Glomerular visceral epithelial cell (primary cell): ENCODE measurements around the gene HS3ST5.
A peak's percentile ranks its signal among the peaks of the same experiment; 100 is the strongest.
"Not testable (repeated sequence)": the region's sequence is repeated elsewhere in the genome, so short reads cannot be mapped to it uniquely, and the experiment has no call there.

Source experiments
- DNase-seq: peaks from one replicate; pipeline ENCODE4 v3.0.0-alpha.2; 2016; ENCODE audit errors: extremely low spot score

HS3ST5 gene

DNA sequence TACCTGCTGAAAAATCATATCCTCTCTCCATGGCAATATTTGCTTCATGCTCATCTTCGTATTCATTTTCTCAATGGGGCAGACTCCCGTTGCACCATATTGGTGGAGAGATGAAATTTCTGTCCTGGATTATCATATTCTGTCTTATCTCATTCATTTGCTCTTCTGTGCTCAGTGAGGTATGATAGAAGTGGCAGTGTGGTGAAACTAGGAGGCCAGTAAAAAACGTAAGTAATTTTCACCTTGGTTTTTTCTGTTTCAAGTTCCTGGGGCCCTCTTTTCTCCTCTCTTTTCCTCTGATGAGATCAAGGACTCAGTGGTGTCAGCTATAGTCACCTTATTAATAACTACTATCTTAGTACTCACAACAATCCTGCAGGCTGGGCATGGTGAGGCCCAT, 189.4 kb downstream of the HS3ST5 start:
- DNase-seq: no peak

DNA sequence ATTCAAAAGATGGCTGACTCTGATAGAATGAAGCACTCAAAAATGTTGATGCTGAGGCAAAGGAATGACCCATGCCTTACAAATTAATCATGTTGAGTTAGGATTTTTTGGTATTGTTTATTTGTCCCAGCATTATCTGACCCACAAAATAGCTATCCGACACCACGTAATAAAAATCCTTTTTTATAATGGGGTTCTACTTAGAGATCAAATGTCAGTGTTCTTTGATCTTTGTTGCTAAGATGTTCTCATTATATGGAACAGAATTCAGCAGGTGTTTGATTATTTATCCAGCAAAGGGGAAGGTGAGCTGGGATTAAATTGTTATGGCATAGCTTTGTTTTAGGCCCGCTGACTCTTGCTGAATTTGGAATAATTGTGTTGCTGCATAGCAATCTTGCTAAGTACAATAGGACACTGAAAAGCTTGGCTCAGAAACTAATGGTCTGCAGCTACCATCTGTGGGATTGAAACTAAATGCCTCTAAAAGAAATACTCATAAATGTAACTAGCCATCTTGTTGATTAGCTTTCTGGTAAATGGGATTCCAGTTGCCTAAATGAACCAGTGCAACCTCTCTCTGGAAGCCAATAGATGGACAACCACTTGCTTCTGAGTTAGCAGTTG, 191.6 kb downstream of the HS3ST5 start:
- no peak for DNase-seq

DNA sequence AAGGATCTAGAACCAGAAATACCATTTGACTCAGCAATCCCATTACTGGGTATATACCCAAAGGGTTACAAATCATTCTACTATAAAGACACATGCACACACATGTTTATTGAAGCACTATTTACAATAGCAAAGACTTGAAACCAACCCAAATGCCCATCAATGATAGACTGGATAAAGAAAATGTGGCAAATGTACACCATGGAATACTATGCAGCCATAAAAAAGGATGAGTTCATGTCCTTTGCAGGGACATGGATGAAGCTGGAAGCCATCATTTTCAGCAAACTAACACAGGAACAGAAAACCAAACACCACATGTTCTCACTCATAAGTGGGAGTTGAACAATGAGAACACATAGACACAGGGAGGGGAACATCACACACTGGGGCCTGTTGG, 193.6 kb downstream of the HS3ST5 start:
- DNase-seq: not testable (repeated sequence)

DNA sequence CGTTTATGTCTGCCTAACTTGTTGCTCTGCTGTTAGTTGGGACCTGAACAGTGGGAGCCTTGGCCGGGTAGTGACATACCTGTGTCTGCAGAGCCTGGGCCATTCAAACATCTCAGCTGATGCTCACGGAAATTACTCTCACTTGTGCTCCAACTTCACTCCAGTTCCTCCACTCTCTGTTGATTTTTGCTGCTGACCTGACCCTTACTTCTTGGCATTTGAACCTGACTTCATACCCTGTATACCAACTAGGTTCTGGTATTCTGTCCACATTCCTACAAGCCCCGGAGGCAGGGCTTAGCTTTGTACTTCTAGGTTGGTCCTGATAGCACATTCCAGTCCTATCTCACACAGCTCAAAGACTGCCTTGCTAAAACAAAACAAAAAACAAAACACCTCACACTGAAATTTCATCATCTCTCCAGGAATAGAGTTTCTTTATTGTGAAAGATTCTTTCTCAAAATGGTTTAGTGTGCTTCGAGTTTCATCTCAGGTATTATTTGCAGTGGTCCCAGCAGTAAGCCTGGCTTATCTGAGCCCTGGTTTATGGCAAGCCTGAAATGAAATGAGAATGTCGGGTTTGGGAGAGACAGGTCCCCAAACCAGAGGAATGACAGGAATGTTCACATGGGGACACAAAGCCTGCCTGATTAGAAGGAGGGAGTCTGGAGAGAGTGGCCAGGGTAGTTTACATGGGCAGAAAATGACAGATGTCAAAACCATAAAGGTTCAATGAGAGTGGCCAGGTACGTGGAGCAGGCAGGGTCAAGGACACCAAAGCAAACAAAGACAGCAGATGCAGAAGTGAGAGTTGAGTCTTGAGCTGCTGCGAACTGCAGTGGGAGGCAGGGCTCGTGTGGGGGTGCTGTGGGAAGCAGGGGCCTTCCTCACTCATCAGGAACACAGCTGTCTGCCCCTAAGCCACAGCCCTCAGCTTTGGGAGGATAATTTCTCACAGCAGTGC, 197.7 kb downstream of the HS3ST5 start:
- DNase-seq: no peak

DNA sequence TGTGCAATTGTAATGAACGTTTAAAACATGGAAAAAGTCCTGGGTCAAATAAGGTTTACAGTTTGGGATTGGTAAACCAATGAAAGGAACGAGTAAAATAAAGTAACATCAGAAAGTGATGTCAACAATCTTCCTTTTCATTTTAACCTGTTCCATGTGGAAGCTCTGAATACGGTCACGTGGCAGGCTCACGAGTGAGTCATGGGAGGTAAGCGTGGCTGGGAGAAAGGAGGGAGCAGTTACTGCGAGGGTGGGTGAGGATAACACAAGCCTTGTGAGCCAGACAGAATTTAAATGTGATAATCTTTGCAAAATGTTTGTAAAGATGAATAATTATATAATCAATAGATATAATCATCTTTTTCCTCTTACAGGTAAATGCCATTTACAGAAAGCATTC, 200.6 kb downstream of the HS3ST5 start:
- DNase-seq: no peak

DNA sequence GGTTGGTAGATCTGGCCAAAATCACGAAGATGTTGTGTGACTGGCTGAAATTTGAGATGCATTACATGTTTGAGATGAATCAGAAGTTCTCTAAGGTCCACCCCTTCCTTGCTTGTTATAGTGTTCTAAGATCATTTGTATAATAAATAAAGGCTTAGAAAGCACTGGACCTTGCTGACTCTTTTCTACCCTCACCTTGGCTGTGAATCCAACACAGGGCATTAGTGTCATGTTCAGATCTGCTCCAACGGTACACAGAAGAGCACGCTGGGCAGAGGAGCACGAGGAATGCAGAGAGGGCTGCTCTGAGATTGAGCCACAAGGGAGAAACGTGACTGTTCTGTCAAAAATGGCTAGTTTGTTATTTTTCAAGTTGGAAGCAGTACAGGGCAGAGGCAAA, 202.4 kb downstream of the HS3ST5 start:
- no peak for DNase-seq

DNA sequence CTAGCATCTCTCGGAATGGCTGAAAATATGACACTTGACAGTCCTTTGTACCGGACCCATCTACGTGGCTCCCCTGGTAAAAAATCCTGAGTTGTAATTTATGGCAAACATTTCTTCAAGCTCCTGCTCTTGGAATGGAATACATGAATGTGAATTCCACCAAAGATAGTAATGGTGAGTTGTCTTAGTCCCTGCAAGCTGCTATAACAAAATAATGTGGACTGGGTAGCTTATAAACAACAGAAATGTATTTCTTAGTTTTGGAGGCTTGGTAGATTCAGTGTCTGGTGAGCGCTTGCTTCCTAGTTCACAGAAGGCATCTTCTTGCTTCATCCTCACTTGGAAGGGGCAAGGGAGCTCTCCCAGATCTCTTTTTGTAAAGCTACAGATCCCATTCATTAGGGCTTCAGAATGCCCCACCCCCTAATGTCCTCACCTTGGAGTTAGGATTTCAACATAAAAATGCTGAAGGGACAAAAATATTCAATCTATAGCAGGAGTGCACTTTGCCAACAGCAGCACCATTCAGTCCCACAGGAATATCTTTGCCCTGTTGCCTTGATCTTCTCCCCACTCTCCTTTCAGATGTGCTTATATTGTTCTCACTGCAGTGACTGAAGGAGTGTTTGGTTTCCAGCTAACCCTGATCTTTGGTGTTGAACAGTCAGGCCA, 204.1 kb downstream of the HS3ST5 start:
- no peak for DNase-seq

DNA sequence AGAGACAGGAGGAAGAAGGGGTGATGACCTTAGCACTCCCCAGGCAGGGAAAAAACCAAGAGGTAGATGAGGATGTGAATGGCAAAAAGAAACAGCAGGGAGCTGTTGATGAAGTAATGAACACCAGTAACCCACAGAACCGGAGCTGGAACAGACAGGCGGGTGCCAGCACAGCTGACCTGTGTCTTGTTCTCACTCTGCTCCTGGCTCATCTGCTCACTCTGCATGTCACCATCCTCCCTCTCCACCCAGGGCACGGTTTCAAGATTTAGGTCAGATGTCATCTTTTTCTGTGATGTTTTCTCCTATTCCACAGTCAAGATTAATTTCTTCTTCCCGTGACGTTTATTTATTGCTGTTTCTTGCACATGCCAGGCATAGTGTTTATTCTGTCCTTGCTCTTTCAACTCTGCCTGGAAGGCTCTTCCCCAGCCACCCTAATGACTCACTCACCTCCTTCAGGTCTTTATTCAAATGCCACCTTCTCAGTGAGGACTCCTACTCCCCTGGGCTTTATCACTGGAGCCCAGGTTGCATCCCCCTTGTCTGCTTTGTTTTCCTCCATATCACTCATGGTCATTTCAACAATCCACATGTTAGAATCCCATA, 207.4 kb downstream of the HS3ST5 start:
- DNase-seq: no peak

DNA sequence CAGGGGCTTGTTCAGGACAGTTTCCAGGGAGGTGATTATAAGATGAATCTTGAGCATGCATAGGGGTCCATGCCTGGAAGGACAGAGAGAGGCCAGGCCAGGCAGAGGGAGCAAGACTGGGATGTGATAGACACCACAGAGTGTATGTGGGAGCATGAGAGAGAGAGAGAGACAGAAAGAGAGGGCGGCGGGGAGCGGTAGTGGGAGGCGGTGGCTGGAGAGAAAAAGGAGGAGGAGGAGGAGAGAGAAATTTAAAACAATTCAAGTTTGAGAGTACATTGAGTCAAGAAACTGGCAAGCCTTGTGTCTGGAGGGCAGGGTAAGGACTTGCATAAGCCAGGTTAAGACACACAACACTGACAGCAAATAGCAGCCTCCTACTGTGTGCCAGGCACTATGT, 209.0 kb downstream of the HS3ST5 start:
- no peak for DNase-seq

DNA sequence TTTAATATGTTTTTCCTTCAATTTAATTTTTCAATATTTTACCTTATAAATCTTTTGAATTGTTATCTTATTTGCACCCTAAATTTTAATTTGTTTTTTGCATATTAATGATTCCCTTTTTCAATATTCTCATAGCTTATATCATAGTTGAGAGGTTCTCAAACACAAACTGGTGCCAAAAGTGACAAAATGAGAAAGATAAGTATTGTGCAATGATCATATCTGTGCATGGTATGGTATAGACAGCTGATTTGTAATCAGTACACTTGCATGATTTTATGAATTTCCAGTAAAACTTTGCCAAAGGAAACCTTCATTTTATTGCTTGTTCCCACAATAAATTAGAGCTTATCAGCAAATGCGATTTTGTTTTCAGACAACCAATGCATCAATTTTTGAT, 210.9 kb downstream of the HS3ST5 start:
- DNase-seq: no peak

DNA sequence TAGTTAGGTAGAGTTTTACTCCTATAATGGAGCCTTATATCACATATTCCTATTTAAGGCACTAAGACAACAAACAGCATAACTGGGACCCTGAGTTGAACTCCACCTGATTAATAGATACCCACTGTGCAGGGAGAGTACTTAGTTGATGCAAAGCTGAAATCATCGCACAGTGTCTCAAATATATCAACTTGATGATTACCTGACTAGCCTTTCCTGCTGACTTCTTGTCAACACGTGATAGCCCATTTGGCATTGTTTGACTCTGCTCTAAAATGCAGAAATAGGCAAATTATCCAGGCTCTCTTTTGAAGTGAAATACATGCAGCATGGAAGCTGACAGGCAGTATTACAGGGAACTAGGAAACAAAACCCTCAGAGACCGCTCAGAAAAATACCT, 217.2 kb downstream of the HS3ST5 start:
- no peak for DNase-seq

DNA sequence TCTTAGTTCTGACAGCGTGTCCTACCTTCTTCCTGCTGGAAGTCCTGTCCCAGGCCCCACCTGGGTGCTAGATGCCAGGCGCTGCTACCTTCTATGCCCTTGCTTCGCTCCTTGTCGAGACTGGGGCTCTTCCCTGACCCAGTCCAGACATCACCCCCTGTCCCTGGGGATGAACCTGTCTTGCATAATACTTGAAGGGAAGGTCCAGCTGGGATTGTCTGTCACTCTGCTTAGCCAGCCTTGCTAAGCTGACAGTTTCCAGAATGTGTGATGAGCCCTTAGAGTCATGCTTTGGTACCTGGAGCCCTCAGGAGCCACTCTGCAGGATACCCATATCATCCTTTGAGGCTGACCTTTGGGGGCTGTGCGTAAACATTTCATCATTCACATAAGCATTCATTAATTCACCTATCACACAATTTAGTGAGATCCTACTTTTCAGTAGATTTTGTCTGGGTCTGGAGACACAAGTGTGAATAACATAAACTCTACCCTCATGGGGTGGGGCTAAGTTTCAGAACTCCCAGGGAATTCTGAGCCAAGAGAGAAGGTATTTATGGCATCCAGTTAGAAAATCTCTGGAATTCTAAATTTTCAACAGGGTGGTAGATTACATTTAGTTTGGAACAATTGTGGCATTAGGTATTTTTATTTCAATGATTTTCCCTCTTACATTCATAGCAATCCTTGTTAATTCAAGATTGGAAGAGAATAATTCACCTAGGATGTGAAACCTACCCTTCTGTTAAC, 220.7 kb downstream of the HS3ST5 start:
- no peak for DNase-seq

DNA sequence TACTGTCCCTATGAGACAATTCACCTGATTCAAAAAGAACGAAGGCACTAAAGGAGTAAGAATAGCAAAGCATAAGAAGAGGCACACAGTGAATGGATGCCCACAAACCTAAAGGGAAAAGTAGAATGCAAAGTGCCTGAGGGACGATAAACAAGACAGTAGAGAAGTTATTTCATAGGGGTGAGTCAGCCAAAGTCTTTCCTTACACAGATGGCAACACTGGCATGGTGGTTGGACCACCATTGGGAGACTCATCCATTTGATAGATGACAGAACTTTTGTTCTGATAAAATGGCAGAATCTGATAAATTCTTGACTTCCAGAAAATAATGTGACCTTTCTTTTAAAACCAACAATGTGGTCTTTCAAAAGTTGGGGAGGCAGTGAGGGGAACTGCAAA, 223.8 kb downstream of the HS3ST5 start:
- DNase-seq: no peak

DNA sequence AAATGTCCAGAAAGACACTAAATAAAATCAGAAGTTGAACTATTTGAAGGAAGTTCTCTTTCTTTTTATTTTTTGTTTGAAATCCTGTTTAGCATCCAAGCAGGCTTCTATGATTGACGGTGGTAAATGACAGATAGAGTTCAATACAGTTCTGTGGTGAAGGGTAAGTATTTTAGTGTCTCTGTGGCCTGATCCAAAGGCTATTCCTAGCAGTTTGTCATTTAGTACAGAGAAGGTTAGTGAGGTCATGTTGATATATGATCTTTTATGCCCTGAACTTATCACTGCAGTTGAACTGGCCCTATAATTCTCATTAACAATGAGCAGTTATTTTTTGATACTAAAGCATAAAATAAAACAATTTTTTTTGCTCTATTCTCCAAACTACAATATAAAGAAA, 227.2 kb downstream of the HS3ST5 start:
- no peak for DNase-seq

DNA sequence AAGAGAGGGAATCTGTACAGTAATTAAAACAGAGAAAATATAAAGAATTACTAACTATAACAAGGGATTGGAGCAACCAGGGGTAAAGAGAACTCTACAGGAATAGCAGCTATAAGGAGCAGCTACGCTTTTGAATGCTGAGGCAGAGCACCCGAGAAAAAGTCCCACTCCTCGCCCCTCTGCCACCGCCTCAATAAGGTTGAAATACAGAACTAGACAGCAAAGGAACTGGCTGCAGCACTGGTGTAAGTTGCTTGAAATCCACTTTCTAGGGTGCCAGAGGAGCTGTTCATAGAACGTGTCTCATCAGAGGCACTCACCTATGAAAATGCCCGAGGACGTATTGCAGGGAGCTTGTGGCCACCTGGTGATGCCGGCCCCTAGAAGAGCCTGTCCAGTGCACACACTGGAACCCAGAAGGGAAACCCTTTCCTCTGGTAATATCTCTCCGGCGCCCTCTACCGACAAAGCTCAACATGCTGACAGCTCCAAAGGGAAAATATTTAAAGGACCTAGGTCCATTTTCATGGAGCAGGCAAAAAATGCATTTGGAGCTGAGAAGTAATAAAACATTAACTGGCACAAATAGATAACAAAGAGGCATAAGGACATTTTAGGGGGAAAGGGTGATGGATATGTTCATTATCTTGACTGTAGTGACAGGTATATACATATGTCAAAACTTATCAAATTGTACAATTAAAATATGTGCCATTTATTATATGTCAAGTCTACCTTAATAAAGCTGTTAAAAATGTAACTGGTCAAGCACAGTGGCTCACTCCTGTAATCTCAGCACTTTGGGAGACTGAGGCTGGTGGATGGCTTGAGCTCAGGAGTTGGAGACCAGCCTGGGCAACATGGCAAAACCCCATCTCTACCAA, 234.5 kb downstream of the HS3ST5 start:
- DNase-seq: peak; percentile 79

DNA sequence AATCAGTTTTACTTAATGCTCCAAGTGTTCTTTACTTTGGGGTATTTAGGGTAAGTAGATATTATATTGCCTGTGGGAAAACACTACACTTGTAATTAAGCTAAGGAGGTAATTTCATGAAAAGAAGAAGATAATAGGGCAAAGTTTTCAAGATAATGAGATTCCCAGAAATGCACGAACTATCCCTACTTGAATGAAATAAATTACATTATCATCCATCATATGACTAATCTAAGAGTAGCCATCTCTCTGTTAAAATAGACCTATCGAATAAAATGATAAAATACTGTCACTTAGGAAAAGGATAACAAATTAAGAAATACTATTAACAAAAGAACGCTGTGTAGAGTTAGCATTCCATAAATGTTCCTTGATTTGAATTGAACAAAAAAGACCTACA, 236.8 kb downstream of the HS3ST5 start:
- no peak for DNase-seq

DNA sequence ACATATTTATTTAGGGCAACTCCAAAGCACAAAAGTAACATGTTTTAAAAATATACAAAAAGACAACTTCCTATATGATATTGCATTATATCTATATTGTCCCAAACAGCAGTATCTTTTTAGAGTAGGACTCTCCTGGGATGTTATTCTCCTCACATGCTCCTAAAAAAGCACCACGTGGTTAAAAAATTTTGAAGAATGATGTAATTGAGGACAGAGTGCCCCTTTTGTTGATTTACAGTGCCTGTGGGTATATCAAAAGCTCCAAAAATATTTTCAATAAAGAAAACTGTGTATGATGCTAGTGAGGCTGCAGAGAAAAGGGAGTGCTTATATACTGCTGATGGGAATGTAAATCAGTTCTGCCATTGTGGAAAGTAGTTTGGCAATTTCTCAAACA, 241.6 kb downstream of the HS3ST5 start:
- no peak for DNase-seq

DNA sequence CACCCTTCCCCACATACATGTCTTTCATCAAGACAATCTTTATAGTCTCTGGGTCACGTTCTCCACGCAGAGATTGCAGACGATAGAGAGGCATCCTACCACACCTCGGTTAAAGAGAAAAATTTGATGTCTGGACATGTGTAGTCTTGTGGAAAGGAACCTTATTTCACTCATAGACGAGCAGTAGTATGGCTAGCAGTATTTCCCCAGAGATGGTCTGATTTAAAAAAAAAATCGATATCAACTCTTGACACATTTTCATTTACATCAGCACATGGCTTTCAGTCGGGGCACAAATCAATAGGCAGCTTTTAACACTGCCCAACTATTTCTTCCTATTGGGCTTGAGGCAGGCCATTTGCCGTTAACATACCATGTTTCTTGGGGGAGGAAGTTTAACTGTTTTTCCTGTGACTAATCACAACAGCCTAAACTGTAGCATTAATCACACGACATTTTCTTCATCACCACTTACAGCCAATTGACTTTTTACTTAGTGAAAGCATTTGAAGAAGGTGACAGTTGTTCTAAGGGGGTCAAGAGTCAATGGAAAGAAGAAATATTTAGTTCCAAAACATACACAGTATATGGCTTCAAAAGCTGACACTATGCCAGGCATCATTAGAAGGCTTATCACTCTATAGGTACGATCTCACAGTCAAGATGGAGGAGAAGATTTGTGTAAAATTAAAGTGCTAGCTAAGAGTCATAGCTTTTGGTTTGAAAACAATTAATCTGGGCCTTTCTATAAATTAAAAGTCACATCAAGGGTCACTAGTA, 242.4 kb downstream of the HS3ST5 start:
- DNase-seq: no peak

DNA sequence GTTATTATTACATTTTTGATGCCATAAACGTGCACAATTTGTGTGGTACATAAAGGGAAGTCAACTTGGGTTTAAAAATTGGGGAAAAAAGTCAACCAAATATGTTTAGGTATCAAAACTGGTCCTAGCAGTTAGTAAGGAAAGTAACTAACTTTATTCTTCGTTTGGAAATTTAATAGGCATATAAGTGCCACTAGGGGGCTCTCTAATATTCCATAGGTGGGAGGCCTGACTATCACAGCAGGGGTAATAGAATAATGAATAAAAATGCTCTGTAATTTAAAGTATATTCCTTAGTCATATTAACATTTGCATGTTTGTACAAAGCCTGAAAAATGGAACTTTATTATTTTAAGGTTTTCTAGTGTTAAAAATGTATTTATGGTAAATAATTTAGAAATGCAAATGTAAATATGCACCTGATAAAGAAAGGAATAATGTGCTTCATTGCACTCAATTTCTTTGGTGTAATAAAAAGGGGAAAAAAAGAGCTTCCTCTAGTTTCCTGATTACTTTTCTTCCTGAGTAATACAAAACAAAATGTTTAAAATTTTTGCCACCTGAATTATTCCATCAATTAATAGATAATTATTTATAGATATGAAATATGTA, 246.2 kb downstream of the HS3ST5 start:
- DNase-seq: peak; percentile 18
